Measurements from ENCODE around the gene CBX1. TPM values are rescaled to one million over a fixed set of nuclear protein-coding genes. Genes with fewer than 3 reads are reported as not detected.

CBX1 gene
- total RNA-seq, 1 donor from 2014 or later = 20.2 TPM

GRCh38 chr17:48110761-48111160, 9.5 kb upstream of the CBX1 start:
- no peak for TF ChIP-seq CTCF (IDR thresholded peaks at IDR 0.05)

GRCh38 chr17:48107137-48108055, 6.1 kb upstream of the CBX1 start, which contains the start of gene SNX11:
TSS of gene SNX11 (plus strand) at chr17:48107766. CDS start at chr17:48112044, 4,278 bp downstream.
- Histone ChIP-seq H3K9me3 (no peaks in the 10 kb centered on the region), H3K4me1 (peaks cover 5 to 10% of the 10 kb centered on the region in 2 donors), H3K4me3 (peak within 1 kb of the TSS; percentile 65 to 84), H3K27ac (peak within 1 kb of the TSS; percentile 92 to 95), H3K36me3 (no peaks in the 10 kb centered on the region), H3K27me3 (no peaks in the 10 kb centered on the region)
- intact Hi-C loops (cut with DNase I) = loop anchor here (1.0 to 10.0 kb wide), 5 partner anchors 23 to 263 kb away; partner anchors contain the start of genes PNPO, SCRN2 and SP2
- DNase-seq (ENCODE audit: low spot score in 2 of 2) = peak; percentile 79 to 94
- no peak for TF ChIP-seq CTCF (IDR thresholded peaks at IDR 0.05)

More at GRCh38 chr17:48110761-48111160, 9.5 kb upstream of the CBX1 start:
- H3K36me3 ChIP-seq = peaks cover 15 to 27% of the 10 kb centered on the region in 2 donors
- H3K27me3 ChIP-seq = no peaks in the 10 kb centered on the region
- no peak overlapping the region for H3K27ac ChIP-seq
- H3K4me1 ChIP-seq = peaks cover 5 to 10% of the 10 kb centered on the region in 2 donors
- DNase-seq (ENCODE audit: low spot score in 2 of 2) = no peak
- no peak overlapping the region for H3K4me3 ChIP-seq
- intact Hi-C loops (cut with DNase I) = no loop called here
- H3K9me3 ChIP-seq = no peaks in the 10 kb centered on the region

GRCh38 chr17:48106802-48107136, 5.5 kb upstream of the CBX1 start:
- H3K9me3 ChIP-seq = no peaks in the 10 kb centered on the region
- no peaks in the 10 kb centered on the region for H3K36me3 ChIP-seq
- no peak for DNase-seq (ENCODE audit: low spot score in 2 of 2)
- H3K4me3 ChIP-seq = peak overlapping the region; percentile 65 to 84
- intact Hi-C loops (cut with DNase I) = loop anchor here (1.0 to 10.0 kb wide), 4 partner anchors 81 to 262 kb away; partner anchors contain the start of genes PNPO, SCRN2 and SP2
- TF ChIP-seq CTCF (IDR thresholded peaks at IDR 0.05) = no peak
- peak overlapping the region; percentile 92 to 95 for H3K27ac ChIP-seq
- peaks cover 5 to 10% of the 10 kb centered on the region in 2 donors for H3K4me1 ChIP-seq
- H3K27me3 ChIP-seq = no peaks in the 10 kb centered on the region

GRCh38 chr17:48104440-48104839, 3.2 kb upstream of the CBX1 start:
- Histone ChIP-seq H3K27me3 (no peaks in the 10 kb centered on the region), H3K36me3 (no peaks in the 10 kb centered on the region), H3K4me1 (peaks cover 5 to 17% of the 10 kb centered on the region in 2 donors), H3K9me3 (no peaks in the 10 kb centered on the region), H3K27ac (no peak overlapping the region), H3K4me3 (no peak overlapping the region)
- intact Hi-C loops (cut with DNase I) = loop anchor here (10.0 kb wide), 2 partner anchors 160 to 260 kb away; partner anchors contain the start of genes PNPO and SCRN2
- TF ChIP-seq CTCF (IDR thresholded peaks at IDR 0.05) = no peak
- DNase-seq (ENCODE audit: low spot score in 2 of 2) = no peak

- Histone ChIP-seq H3K27me3 (no peaks in the 10 kb centered on the region), H3K27ac (no peak overlapping the region), H3K36me3 (no peaks in the 10 kb centered on the region), H3K9me3 (no peaks in the 10 kb centered on the region), H3K4me3 (no peak overlapping the region), H3K4me1 (peaks cover 0 to 15% of the 10 kb centered on the region in 2 donors)
- DNase-seq (ENCODE audit: low spot score in 2 of 2) = no peak
- no peak for TF ChIP-seq CTCF (IDR thresholded peaks at IDR 0.05)
- intact Hi-C loops (cut with DNase I) = loop anchor here (10.0 kb wide), 2 partner anchors 158 to 258 kb away; partner anchors contain the start of genes PNPO and SCRN2
Observed at GRCh38 chr17:48102798-48103715, 1.8 kb upstream of the CBX1 start.
